OCI-LY3 (cell line): ENCODE measurements around the gene FAM227B.

Source experiments
- EZH2phosphoT487 ChIP-seq: fragments of 200-600 bp; shearing (Covaris generic); IDR thresholded peaks from 2 replicates; pipeline ENCODE4 v1.6.1; 2018; ENCODE audit warnings: antibody characterized with exemption, mixed run types, low read depth
- TF ChIP-seq, protein P1 (sequence below): fragments of 200-600, 300-600 bp; sonication (generic); IDR thresholded peaks from 2 replicates; pipeline ENCODE4 v1.5.1; 2014; ENCODE audit warnings: antibody characterized with exemption, low read length, low read depth

GRCh38 chr15:49492151-49492550 lies 128.5 kb downstream of the FAM227B start:
- TF ChIP-seq, protein P1, sequence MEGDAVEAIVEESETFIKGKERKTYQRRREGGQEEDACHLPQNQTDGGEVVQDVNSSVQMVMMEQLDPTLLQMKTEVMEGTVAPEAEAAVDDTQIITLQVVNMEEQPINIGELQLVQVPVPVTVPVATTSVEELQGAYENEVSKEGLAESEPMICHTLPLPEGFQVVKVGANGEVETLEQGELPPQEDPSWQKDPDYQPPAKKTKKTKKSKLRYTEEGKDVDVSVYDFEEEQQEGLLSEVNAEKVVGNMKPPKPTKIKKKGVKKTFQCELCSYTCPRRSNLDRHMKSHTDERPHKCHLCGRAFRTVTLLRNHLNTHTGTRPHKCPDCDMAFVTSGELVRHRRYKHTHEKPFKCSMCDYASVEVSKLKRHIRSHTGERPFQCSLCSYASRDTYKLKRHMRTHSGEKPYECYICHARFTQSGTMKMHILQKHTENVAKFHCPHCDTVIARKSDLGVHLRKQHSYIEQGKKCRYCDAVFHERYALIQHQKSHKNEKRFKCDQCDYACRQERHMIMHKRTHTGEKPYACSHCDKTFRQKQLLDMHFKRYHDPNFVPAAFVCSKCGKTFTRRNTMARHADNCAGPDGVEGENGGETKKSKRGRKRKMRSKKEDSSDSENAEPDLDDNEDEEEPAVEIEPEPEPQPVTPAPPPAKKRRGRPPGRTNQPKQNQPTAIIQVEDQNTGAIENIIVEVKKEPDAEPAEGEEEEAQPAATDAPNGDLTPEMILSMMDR = no peak
- TF ChIP-seq EZH2phosphoT487 = no peak
